ENCODE results near the gene MSI2.

GRCh38 chr17:57559226-57559625, 302.9 kb downstream of the MSI2 start:
- no peak for TF ChIP-seq CTCF (IDR thresholded peaks at IDR 0.05)
- TF ChIP-seq POLR2A (IDR thresholded peaks at IDR 0.05): no peak
